K562 (cell line): Measurements from ENCODE around the gene GPR152. TPM values are rescaled to one million over a fixed set of nuclear protein-coding genes. Genes with fewer than 3 reads are reported as not detected.
A peak's percentile ranks its signal among the peaks of the same experiment; 100 is the strongest.

Source experiments
- BCOR ChIP-seq: fragments of 450-650 bp; IDR thresholded peaks from 2 replicates; pipeline ENCODE4 v1.6.1; 2016
- FUS ChIP-seq: fragments of 200-400 bp; formaldehyde crosslinking; optimal IDR thresholded peaks from 2 replicates; pipeline ENCODE3; 2017; ENCODE audit warnings: low read depth, low read length
- HCFC1 ChIP-seq: IDR thresholded peaks from 2 replicates; pipeline ENCODE4 v1.6.1; 2012; ENCODE audit warnings: low read depth, low read length, improper control_type of control experiment
- NELFE ChIP-seq: IDR thresholded peaks from 2 replicates; pipeline ENCODE4 v1.6.1; 2011; ENCODE audit warnings: mild to moderate bottlenecking; ENCODE audit not compliant: insufficient read depth, insufficient read length
- NFE2L1 ChIP-seq: fragments of 450-650 bp; IDR thresholded peaks from 2 replicates; pipeline ENCODE4 v1.6.1; 2016; ENCODE audit warnings: missing genetic modification characterization, low read depth, mild to moderate bottlenecking, missing compliant biosample characterization, moderate library complexity, borderline replicate concordance
- REST ChIP-seq, 2 experiments: fragments of 450-650 bp; formaldehyde crosslinking in 1 of 2; IDR thresholded peaks; 2 replicates each; pipeline versions ENCODE4 v1.4.0 to v1.6.1; 2014 to 2020; ENCODE audit warnings: mild to moderate bottlenecking in 2 of 2, borderline replicate concordance in 1 of 2, low read depth in 1 of 2
- SIRT6 ChIP-seq: IDR thresholded peaks from one replicate; pipeline ENCODE4 v1.6.1; 2012; ENCODE audit warnings: low read depth, mild to moderate bottlenecking, control low read depth, inconsistent platforms, low read length, moderate library complexity
- SMAD3 ChIP-seq: fragments of 450-650 bp; formaldehyde crosslinking; conservative IDR thresholded peaks from 2 replicates; pipeline ENCODE4 v1.4.0; 2020; ENCODE audit warnings: mild to moderate bottlenecking
- polyA plus RNA-seq, 8 experiments: library from polyadenylated mRNA; depleted of rRNA in 4 of 8; stranded (reverse) in 5 of 8; unstranded in 3 of 8; fragments of >200 nt; fragmentation: Nextera tagmentation in 2 of 8; fragmentation: Illumina TruSeq in 1 of 8; extraction: Ambion mirVana in 2 of 8; extraction: Trizol in 1 of 8; gene quantifications; 2 replicates each; pipeline versions ENCODE4 v1.2.1 to v1.2.3, GENCODE V29; 2011 to 2014; ENCODE audit warnings: inconsistent platforms in 1 of 8, missing spikeins in 1 of 8
- total RNA-seq, 7 experiments: library from RNA; depleted of rRNA in 6 of 7; stranded (reverse); fragments of >200 nt in 6 of 7; fragmentation: Illumina TruSeq in 2 of 7; extraction: Trizol in 2 of 7; gene quantifications; 2 replicates each; pipeline versions ENCODE4 v1.2.1 to v1.2.3, GENCODE V29; 2011 to 2021; ENCODE audit warnings: low replicate concordance in 1 of 7
- TF ChIP-seq, protein P1 (sequence below): fragments of 150-350 bp; conservative IDR thresholded peaks from 2 replicates; pipeline ENCODE4 v1.6.1; 2014; ENCODE audit warnings: low read length
- TF ChIP-seq, protein P2 (sequence below): sonication (generic); formaldehyde crosslinking; IDR thresholded peaks from 2 replicates; pipeline ENCODE4 v1.8.0; 2022; ENCODE audit warnings: mild to moderate bottlenecking, missing genetic modification reagents

The GPR152 gene
- total and polyA plus RNA-seq, 9 of the 15 experiments (the other 6 are each of a cell fraction or from before 2014, with no cell fraction given): not detected

GRCh38 chr11:67482827-67483798 lies 30.6 kb upstream of the GPR152 start, which contains the start of gene AIP (continued):
- no peak for TF ChIP-seq REST (IDR thresholded peaks at IDR 0.05; ENCODE audit: borderline replicate concordance)
- TF ChIP-seq REST (CRISPR knock-in tag; IDR thresholded peaks at IDR 0.05; ENCODE audit: low read depth): peak; percentile 54; the same call in 1 of the 2 replicates
- no peak for TF ChIP-seq FUS
- no peak for TF ChIP-seq BCOR
- TF ChIP-seq NELFE: no peak
- TF ChIP-seq SIRT6: no peak
- no peak for TF ChIP-seq NFE2L1 (tag)
- TF ChIP-seq, protein P1, sequence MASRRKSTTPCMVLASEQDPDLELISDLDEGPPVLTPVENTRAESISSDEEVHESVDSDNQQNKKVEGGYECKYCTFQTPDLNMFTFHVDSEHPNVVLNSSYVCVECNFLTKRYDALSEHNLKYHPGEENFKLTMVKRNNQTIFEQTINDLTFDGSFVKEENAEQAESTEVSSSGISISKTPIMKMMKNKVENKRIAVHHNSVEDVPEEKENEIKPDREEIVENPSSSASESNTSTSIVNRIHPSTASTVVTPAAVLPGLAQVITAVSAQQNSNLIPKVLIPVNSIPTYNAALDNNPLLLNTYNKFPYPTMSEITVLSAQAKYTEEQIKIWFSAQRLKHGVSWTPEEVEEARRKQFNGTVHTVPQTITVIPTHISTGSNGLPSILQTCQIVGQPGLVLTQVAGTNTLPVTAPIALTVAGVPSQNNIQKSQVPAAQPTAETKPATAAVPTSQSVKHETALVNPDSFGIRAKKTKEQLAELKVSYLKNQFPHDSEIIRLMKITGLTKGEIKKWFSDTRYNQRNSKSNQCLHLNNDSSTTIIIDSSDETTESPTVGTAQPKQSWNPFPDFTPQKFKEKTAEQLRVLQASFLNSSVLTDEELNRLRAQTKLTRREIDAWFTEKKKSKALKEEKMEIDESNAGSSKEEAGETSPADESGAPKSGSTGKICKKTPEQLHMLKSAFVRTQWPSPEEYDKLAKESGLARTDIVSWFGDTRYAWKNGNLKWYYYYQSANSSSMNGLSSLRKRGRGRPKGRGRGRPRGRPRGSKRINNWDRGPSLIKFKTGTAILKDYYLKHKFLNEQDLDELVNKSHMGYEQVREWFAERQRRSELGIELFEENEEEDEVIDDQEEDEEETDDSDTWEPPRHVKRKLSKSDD: no peak
- TF ChIP-seq HCFC1: peak; percentile 85
- TF ChIP-seq, protein P2, sequence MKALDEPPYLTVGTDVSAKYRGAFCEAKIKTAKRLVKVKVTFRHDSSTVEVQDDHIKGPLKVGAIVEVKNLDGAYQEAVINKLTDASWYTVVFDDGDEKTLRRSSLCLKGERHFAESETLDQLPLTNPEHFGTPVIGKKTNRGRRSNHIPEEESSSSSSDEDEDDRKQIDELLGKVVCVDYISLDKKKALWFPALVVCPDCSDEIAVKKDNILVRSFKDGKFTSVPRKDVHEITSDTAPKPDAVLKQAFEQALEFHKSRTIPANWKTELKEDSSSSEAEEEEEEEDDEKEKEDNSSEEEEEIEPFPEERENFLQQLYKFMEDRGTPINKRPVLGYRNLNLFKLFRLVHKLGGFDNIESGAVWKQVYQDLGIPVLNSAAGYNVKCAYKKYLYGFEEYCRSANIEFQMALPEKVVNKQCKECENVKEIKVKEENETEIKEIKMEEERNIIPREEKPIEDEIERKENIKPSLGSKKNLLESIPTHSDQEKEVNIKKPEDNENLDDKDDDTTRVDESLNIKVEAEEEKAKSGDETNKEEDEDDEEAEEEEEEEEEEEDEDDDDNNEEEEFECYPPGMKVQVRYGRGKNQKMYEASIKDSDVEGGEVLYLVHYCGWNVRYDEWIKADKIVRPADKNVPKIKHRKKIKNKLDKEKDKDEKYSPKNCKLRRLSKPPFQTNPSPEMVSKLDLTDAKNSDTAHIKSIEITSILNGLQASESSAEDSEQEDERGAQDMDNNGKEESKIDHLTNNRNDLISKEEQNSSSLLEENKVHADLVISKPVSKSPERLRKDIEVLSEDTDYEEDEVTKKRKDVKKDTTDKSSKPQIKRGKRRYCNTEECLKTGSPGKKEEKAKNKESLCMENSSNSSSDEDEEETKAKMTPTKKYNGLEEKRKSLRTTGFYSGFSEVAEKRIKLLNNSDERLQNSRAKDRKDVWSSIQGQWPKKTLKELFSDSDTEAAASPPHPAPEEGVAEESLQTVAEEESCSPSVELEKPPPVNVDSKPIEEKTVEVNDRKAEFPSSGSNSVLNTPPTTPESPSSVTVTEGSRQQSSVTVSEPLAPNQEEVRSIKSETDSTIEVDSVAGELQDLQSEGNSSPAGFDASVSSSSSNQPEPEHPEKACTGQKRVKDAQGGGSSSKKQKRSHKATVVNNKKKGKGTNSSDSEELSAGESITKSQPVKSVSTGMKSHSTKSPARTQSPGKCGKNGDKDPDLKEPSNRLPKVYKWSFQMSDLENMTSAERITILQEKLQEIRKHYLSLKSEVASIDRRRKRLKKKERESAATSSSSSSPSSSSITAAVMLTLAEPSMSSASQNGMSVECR (CRISPR knock-in tag): peak; percentile 98
- TF ChIP-seq SMAD3 (CRISPR knock-in tag): no peak
